Adrenal gland (tissue), 12 donors: ENCODE measurements around the gene CTBP2. TPM values are rescaled to one million over a fixed set of nuclear protein-coding genes. Genes with fewer than 3 reads are reported as not detected.

Experiments used
- DNase-seq, 7 donors: peaks; one replicate each; pipeline ENCODE4 v3.0.0-alpha.2; 2019 to 2020
- H3K27ac ChIP-seq, 5 donors: fragments of 200-600 bp; sonication (generic) in 4 of 5; 1 replicate in 3 of 5; 2 replicates in 2 of 5; pipeline versions ENCODE4 v1.5.1 to v1.8.0; 2016 to 2020; ENCODE audit warnings: mild to moderate bottlenecking in 1 of 5
- H3K27me3 ChIP-seq: fragments of 200-600 bp; 2 replicates; pipeline ENCODE4 v1.8.0; 2021
- H3K36me3 ChIP-seq, 2 donors: fragments of 200-600 bp; replicated peaks in 1 of 2; 1 replicate in 1 of 2; 2 replicates in 1 of 2; pipeline versions ENCODE4 v1.5.1 to v1.8.0; 2018 to 2022
- H3K4me1 ChIP-seq, 2 donors: fragments of 200-600 bp; replicated peaks in 1 of 2; 1 replicate in 1 of 2; 2 replicates in 1 of 2; pipeline versions ENCODE4 v1.5.1 to v1.8.0; 2018 to 2021
- H3K4me3 ChIP-seq, 4 donors: fragments of 200-600 bp; sonication (generic) in 3 of 4; one replicate each; pipeline ENCODE4 v1.5.1; 2016 to 2018
- H3K9me3 ChIP-seq, 3 donors: fragments of 200-600 bp; sonication (generic) in 1 of 3; replicated peaks in 1 of 3; 1 replicate in 2 of 3; 2 replicates in 1 of 3; pipeline versions ENCODE4 v1.5.1 to v1.8.0; 2016 to 2021
- CTCF ChIP-seq, 6 experiments: fragments of 450-650 bp in 4 of 6; fragments of 200-600 bp in 2 of 6; sonication (generic) in 1 of 6; IDR thresholded peaks; 1 replicate in 5 of 6; 2 replicates in 1 of 6; pipeline versions ENCODE4 v1.5.1 to v1.8.0; 2016 to 2021; ENCODE audit warnings: antibody characterized with exemption in 6 of 6, mild to moderate bottlenecking in 2 of 6, moderate library complexity in 1 of 6
- POLR2A ChIP-seq, 2 donors: fragments of 450-650 bp; IDR thresholded peaks; one replicate each; pipeline ENCODE4 v1.6.1; 2017; ENCODE audit warnings: antibody characterized with exemption in 2 of 2, mild to moderate bottlenecking in 2 of 2, moderate library complexity in 1 of 2
- WGBS, 4 donors: extraction: QIAGEN DNeasy Blood & Tissue Kit in 2 of 4; methylation state at CpG; one replicate each; pipeline versions ENCODE4 v1.1.5 to v1.1.7; 2013 to 2017; 5-methylcytosine and 5-hydroxymethylcytosine counted together
- intact Hi-C, 2 donors: fragments of 100-400 bp; cut with DNase I; formaldehyde crosslinking; loops; one replicate each; pipeline versions ENCODE4 v1.14.1 to v1.15.0; 2022 to 2023
- polyA plus RNA-seq, 3 donors: library from polyadenylated mRNA; stranded (reverse); fragments of 200-250 nt in 2 of 3; fragments of 350-450 nt in 1 of 3; fragmentation: Illumina TruSeq in 1 of 3; extraction: RNeasy Lipid Tissue Mini Kit (QIAGEN cat#74804) in 1 of 3; gene quantifications; one replicate each; pipeline ENCODE4 v1.2.3, GENCODE V29; 2013 to 2014
- total RNA-seq, 9 donors: library from RNA; depleted of rRNA in 4 of 9; stranded (reverse); fragments of >200 nt in 4 of 9; fragments of 120-200 nt in 1 of 9; fragmentation: NEBNext Ultra II Directional in 1 of 9; extraction: Animal tissue kit (Norgen Biotek cat#: 25700) in 1 of 9; gene quantifications; one replicate each; pipeline versions ENCODE4 v1.1.0 to v1.2.4, GENCODE V29; 2013 to 2023
- donor health status: healthy with polysubstance abuse.
- donor health status: Bipolar disorder and iron deficiency.
- donor health status: DM: yes; HTN: yes; CAD: no.
- donor health status: DM: no; HTN: no; CAD: no.
- donor health status: DM: no; HTN: no; CAD: no.
- donor health status: DM: yes; HTN: yes; CAD: no.

CTBP2 gene
- total and polyA plus RNA-seq, 12 donors = 25.3 to 66.5 (median 45.7) TPM

DNA sequence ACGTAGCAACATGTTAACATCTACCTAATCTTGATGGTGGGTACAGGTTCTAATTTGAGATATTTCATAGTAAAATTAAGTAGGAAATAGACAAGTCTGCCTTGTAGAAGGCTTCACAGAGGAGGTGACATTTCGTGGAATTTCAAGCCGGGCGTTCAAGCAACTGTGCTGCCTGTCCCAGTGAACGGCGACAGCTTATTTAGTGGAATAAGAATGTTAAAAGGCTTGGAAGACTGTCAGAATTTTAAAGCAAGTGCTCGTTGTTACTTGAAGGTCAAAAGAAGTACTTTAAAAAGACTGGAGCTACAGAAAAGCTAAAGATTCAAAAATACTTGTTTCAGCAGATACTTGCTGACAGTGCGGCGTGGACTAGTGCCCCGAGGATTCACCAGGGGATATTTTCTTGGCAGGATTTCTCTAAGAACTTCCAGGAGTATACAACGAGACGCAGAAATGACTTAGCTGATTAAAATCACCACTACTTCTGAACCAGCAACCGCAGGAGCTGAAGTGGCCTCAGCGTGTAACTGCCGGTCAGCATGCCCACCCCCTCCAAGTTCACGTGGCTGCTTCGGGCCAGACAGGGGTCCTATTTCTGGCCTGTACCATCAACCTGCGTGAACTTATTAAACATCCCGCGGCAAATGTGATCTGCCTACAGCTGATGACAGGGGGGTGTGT, 46.5 kb downstream of the CTBP2 start:
- Histone ChIP-seq H3K27me3 (no peaks in the 10 kb centered on the region), H3K36me3 (no peaks in the 10 kb centered on the region), H3K9me3 (no peaks in the 10 kb centered on the region), H3K27ac (peak overlapping the region in 3 of 5 donors; percentile 30 to 56 (median 41)), H3K4me1 (peaks cover 24 to 55% of the 10 kb centered on the region in 2 donors), H3K4me3 (no peak overlapping the region)
- 31 to 41% (median 35%) methylated on average over 15 to 20 of the region's 20 CpGs for WGBS, 4 donors
- TF ChIP-seq POLR2A (IDR thresholded peaks at IDR 0.05) (no peak), CTCF (IDR thresholded peaks at IDR 0.05) (no peak)
- DNase-seq = peak in 1 of 7 donors; percentile 42
- intact Hi-C loops = no loop called here

- no peak overlapping the region for H3K27ac ChIP-seq
- H3K4me1 ChIP-seq = peaks cover 20 to 45% of the 10 kb centered on the region in 2 donors
- intact Hi-C loops = no loop called here
- WGBS, 4 donors = 70 to 93% (median 88%) methylated on average over 2 of the region's 2 CpGs
- peaks cover 0 to 6% of the 10 kb centered on the region in 2 donors for H3K36me3 ChIP-seq
- no peaks in the 10 kb centered on the region for H3K9me3 ChIP-seq
- no peak for TF ChIP-seq CTCF (IDR thresholded peaks at IDR 0.05)
- no peak for DNase-seq
- no peaks in the 10 kb centered on the region for H3K27me3 ChIP-seq
- H3K4me3 ChIP-seq = no peak overlapping the region
Observed at GRCh38 chr10:125112697-125113494, 47.5 kb downstream of the CTBP2 start.

GRCh38 chr10:125111118-125111727, 49.1 kb downstream of the CTBP2 start:
- WGBS, 4 donors = 67 to 75% (median 72%) methylated on average over 5 of the region's 5 CpGs
- Histone ChIP-seq H3K4me3 (no peak overlapping the region), H3K36me3 (peaks cover 0 to 12% of the 10 kb centered on the region in 2 donors), H3K9me3 (no peaks in the 10 kb centered on the region), H3K27ac (no peak overlapping the region), H3K4me1 (peaks cover 10 to 31% of the 10 kb centered on the region in 2 donors), H3K27me3 (no peaks in the 10 kb centered on the region)
- DNase-seq = no peak
- intact Hi-C loops = no loop called here
- TF ChIP-seq CTCF (IDR thresholded peaks at IDR 0.05) (no peak), POLR2A (IDR thresholded peaks at IDR 0.05) (no peak)

DNA sequence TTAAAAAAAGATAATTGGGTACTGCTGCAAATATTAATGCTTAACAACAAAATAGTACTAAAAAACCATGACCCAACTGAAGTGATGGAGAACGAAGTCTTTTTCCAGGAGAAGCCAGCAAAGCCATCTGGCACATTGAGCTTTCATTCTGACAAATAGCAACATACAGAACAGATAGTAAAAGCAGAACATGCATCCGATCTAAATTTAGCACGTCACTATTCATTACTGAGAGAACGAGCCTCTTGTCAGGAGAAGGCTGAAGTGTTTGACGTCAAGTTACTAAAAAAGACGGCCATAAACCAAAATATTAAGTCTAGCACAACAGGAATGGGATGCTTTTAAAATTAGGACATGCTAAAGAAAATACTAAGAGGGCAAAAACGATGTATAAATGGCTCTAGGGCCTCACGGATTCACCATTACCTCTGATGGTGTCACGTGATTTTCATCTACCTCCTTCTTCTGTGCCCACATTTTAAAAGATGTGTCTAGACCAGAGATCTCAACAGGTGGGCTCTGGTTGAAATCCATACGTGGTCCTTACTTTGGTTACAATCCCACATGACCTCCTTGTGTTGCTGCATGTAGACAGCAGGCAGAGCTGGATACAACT, 52.3 kb downstream of the CTBP2 start:
- Histone ChIP-seq H3K36me3 (peaks cover 0 to 12% of the 10 kb centered on the region in 2 donors), H3K27ac (no peak overlapping the region)

More for the DNA sequence above, 52.3 kb downstream of the CTBP2 start:
- peaks cover 0 to 16% of the 10 kb centered on the region in 2 donors for H3K4me1 ChIP-seq
- no peak overlapping the region for H3K4me3 ChIP-seq
- no peak for DNase-seq
- H3K27me3 ChIP-seq = no peaks in the 10 kb centered on the region
- intact Hi-C loops = no loop called here
- TF ChIP-seq CTCF (IDR thresholded peaks at IDR 0.05) = no peak
- TF ChIP-seq POLR2A (IDR thresholded peaks at IDR 0.05) = no peak
- WGBS, 4 donors = 95 to 97% (median 96%) methylated on average over 10 of the region's 10 CpGs
- no peaks in the 10 kb centered on the region for H3K9me3 ChIP-seq
